Stimulated activated CD8-positive, alpha-beta memory T cell treated with anti-CD3 and anti-CD28 coated beads, Interleukin-15, amount 100 ng/mL, for 24 hours (primary cell): ENCODE measurements around the gene WWC2.
"Not testable (repeated sequence)": the region's sequence is repeated elsewhere in the genome, so short reads cannot be mapped to it uniquely, and the experiment has no call there.

Experiments
- DNase-seq: peaks from one replicate; pipeline ENCODE4 v3.0.0-alpha.2; 2020; ENCODE audit warnings: low read depth

WWC2 gene

DNA sequence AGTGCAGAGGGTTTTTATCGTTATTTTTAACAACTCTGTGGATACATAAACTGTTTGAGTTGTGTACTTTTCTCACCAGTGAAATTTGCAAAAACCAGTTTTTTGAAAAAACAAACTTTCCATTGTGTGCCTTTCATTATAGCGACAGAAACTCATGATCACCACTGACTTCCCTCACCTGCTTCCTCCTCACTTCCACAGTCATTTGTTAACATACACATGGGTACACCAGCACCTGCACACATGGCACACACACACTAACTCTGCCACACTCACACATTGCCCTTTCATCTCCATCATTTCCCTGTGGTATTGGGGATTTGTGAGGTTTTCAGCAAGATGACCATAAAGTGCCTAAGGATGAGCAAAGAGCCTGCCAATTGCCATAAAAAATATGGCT is 200.4 kb downstream of the WWC2 start:
- no peak for DNase-seq

DNA sequence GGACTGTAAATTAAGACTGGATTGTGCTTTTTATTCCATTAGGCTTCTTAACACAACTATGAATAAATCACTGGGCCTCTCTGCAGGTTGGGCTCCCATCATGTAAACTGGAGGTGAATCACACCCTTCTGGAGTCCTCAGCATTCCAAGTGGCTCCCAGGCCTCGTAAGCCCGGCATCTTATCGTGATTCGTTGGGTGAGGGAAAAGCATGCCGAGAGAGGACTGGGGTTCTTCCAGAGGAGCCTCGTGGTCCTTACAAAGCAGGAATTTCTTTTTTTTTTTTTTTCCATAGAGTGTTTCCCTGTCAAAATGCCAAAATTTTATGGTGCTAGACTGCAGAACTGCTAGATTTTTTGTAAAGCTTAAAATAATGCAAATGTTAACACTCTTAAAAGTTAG is 201.0 kb downstream of the WWC2 start:
- no peak for DNase-seq

DNA sequence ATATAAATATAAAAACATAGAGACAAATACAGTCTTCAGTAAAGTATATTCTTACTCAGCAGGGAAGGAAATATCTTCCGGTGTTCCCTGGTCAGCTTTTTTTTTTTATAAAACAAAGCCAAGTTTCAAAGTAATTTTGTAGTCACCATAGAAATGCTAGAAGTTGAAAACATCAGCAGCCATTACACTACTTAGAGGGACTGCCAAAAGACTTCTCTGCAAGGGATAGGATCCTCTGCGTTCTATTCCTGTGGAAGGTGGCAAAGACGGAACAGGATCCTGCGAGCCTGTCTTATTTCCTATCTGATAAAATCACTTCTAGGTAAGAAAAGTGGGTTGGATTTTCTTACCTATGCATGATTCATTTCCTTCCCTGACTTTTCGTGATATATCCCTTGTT is 201.6 kb downstream of the WWC2 start:
- DNase-seq = no peak

- no peak for DNase-seq
Measured at GRCh38 chr4:183303301-183303700, 204.2 kb downstream of the WWC2 start.

DNA sequence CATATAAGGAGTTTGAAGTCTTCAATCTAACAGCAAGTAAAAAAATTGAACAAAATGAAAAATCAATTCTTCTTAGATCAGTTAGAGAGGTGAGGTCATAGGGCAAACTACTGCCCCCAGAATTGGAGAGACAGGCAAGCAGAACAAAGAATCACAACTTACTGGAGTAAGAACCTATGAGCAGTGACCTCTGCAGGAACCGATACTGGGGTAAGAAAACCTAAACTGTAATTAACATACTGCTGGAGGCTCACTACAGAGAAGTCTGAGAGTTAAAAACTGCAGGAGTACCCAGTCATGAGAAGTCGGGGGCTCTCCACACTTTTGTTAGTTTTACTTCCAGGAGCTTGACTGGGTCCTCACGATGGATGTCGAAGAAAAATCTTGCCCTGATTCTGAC is 205.0 kb downstream of the WWC2 start:
- no peak for DNase-seq

GRCh38 chr4:183304538-183304937 is 205.5 kb downstream of the WWC2 start:
- no peak for DNase-seq

- no peak for DNase-seq
Measured at GRCh38 chr4:183306811-183307210, 207.8 kb downstream of the WWC2 start.

DNA sequence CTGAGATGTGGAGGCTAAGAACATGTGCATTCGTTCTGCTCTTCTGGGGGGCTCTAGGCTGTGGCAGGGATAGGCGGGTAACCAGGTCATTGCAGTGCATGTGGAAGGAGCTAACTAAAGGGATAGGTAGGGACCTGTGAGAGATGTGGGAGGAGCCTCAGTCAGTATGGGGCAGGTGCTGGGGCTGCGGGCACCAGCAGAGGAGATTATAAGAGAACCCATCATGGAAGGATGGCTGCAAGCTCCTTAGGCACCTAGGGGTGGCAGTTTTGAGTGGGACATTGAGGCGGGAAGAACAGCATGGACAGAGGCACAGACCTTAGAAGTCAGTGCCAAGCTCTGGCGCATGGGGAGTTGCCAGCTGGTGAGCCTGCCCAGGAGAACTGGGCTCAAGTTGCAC is 213.8 kb downstream of the WWC2 start:
- no peak for DNase-seq

GRCh38 chr4:183314336-183314735 is 215.3 kb downstream of the WWC2 start:
- no peak for DNase-seq

DNA sequence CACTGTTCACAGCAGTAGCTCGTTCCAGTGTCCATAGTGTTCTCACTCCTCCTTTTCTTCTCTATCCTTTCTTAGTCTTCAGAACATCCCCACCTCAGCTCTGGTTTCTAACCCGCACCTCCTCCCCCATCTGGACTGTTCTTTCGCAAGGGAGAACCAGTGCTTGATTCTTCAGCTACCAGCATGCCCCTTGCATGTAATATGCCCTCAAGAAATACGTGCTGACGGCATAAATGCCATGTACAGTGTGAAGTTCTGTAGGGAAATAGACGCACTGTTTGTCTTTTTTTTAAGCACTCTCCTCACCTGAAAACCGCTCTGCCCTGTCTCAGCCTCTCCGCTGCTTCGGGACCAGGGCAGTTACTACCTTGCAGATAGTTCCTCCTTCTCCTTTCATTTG is 215.7 kb downstream of the WWC2 start:
- no peak for DNase-seq

DNA sequence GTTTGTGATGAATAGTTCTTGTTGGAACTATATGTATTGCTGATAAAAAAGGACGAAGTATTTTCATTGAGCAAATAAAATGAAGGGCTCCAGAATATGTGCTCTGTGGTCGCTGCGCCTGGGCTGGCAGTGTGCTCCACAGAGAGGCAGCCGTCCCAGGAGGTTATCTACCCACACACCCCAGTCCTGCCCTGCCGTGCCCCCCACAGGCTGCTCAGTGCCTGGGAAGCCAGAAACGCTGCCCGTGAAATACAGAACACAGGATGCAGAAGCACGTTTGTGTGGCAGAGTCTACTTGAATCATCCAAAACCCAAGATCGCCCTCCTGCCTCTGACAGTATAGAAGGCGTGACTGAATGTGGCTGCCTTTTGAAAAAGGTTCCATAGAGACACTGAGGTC is 219.6 kb downstream of the WWC2 start:
- no peak for DNase-seq

- no peak for DNase-seq
Measured at GRCh38 chr4:183320211-183321059, 221.4 kb downstream of the WWC2 start, which contains the start of gene CLDN22. TSS of gene CLDN22 (minus strand) at chr4:183320276. CDS start at chr4:183320218, 58 bp downstream.

DNA sequence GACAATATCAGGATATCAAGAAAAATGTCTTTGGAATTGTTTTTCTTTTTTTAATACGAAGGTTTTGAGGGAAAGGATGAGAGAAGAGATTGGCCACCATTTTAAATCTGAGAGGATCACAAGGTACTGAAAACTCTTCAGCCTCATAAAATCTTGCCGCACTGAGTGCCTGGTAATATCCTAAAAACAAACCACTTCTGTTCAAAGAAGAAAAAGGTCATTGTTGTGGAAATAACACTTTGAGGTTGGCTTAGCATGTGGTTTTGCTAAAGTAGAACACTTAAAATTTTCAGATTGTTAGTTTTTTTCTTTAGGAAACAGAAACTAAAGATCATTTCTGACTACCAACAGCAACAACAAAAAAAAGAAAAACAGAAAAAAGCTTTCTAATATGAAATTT is 222.0 kb downstream of the WWC2 start:
- no peak for DNase-seq

DNA sequence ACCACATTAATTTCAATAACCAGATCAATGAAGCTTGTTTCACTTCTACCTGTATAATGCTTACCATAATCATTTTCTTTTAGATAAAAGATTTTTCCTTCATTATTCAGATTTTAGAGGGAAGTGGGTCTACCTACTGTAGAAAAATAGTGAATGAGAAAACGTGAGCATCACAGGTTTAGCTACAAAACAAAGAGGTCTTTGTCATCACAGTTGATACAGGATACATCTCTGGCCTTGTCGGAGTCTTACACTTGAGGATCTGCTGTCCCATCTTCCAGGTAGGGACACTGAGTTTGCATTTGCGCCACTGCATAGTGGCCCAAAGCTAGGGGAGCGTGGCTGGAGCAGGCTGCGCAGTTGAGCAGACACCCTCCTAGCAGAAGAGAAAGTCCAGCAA is 222.5 kb downstream of the WWC2 start:
- no peak for DNase-seq

- no peak for DNase-seq
Measured at GRCh38 chr4:183322326-183322725, 223.3 kb downstream of the WWC2 start, which contains the start of gene CLDN24. TSS of gene CLDN24 (minus strand) at chr4:183322426. CDS start at chr4:183322426, 0 bp downstream.

DNA sequence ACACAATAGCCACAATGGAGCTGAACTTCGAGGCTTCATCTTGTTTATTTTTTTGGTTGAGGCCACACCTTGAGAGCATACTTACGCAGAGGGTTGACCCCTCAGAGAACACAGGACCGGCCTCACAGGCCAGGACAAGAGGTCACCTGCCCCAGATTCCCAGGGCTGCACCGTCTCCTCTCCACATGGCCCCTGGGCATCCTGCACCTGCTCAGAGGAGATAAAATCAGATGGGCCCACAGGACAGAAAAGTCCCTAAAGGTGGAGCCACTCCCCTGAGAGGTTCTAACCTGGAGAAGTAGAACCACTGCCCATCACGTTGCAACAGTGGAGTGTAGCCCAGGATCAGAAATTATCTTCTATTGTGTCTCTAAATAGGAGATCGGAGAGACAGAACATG is 224.2 kb downstream of the WWC2 start:
- no peak for DNase-seq

- not testable (repeated sequence) for DNase-seq
Measured at GRCh38 chr4:183324056-183324455, 225.0 kb downstream of the WWC2 start.

DNA sequence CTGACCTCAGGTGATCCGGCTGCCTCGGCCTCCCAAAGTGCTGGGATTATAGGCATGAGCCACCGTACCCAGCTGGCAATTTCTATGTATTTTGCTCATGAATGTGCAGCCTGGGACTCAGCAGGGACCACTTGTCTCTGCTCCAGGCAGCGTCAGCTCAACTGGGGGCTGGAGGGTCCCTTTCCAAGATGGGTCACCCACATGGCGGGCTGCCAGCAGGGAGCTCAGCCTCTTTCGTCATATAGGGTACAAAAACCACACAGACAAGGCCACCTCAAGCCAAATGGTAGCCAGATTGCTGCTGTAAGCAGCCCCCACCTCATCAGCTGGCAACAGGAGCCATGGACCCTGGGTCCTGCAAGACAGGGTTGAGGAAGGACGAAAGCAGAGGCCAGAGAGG is 225.6 kb downstream of the WWC2 start:
- DNase-seq = no peak

- not testable (repeated sequence) for DNase-seq
Measured at GRCh38 chr4:183326387-183326786, 227.3 kb downstream of the WWC2 start.

- no peak for DNase-seq
Measured at GRCh38 chr4:183326853-183327252, 227.8 kb downstream of the WWC2 start.

DNA sequence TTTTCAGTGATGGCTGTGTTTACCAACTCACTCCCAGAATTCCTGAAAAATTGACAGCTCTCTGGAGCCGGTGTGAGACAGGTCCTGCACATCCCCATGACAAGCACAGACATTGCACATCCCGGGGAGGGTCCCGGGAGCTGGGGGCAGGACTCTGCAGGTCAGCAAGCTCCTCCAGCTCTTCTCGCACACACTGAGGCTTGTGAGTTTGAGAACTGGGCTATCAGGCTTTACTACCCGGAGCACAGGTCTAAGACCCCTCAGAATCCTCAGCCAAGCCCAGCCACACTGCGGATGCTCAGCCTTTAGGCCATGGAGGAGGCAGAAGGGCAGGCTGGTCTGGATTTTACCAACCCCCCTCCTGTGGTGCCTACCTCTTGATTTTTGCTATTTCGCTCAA is 228.8 kb downstream of the WWC2 start:
- no peak for DNase-seq

DNA sequence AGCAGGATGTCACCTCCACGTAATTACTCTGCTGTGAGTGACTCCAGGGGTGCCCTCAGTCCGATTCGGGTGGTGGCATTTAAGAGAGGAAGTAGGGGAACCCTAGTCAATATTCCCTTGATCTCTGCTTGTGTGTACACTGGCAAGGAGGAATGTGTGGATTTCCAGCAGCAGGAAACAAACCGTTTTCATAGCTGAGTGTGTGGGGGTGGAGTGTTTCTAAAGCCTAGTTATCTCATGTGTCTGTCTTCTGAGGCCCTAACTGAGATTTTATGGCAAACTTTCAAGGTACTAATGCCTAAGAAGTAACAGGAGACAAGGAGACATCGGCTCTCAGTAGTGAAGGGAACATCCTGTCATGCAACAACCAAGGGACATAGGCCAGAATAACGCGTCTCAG is 229.8 kb downstream of the WWC2 start:
- DNase-seq = no peak

DNA sequence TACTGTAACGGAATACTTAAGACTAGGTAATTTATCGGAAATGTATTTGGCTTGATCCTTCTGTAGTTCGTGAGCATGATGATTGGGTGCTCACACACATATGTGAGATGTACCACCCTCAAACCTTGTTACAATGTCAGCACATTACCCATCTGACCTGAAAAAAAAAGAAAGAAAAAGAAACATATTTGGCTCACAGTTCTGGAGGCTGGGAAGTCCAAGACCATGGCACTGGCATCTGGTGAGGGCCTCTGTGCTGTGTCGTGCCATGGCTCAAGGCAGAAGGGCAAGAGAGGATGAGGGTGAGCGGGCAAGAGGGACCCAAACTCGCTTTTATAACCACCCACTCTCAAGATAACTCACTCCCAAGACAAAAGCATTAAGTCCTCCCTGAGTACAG is 230.2 kb downstream of the WWC2 start:
- DNase-seq = no peak
